Nephron (organoid): ENCODE data around the gene KRT74.
A peak's percentile ranks its signal among the peaks of the same experiment; 100 is the strongest.

Experiments used
- H3K27ac Mint-ChIP-seq, 3 experiments: 2 replicates each; pipeline ENCODE4 v1.8.0; 2020; ENCODE audit warnings: mixed read lengths in 3 of 3, mild to moderate bottlenecking in 2 of 3, moderate library complexity in 1 of 3
- H3K27me3 Mint-ChIP-seq: 2 replicates; pipeline ENCODE4 v1.8.0; 2021; ENCODE audit warnings: low read depth, mild to moderate bottlenecking, moderate library complexity, mixed read lengths
- H3K36me3 Mint-ChIP-seq: 2 replicates; pipeline ENCODE4 v1.8.0; 2020; ENCODE audit warnings: low read depth, mixed read lengths
- H3K4me1 Mint-ChIP-seq: 2 replicates; pipeline ENCODE4 v1.8.0; 2020; ENCODE audit warnings: mixed read lengths
- H3K4me3 Mint-ChIP-seq, 3 experiments: 2 replicates each; pipeline ENCODE4 v1.8.0; 2020; ENCODE audit warnings: mild to moderate bottlenecking in 3 of 3, mixed read lengths in 3 of 3, moderate library complexity in 2 of 3
- H3K9me3 Mint-ChIP-seq: 2 replicates; pipeline ENCODE4 v1.8.0; 2020; ENCODE audit warnings: mixed read lengths
- CTCF ChIP-seq, 3 experiments: fragments of 200-600 bp; sonication (generic); IDR thresholded peaks; one replicate each; pipeline ENCODE4 v1.5.0; 2021; ENCODE audit warnings: antibody characterized with exemption in 3 of 3; ENCODE audit not compliant: unreplicated experiment in 3 of 3

KRT74 gene

DNA sequence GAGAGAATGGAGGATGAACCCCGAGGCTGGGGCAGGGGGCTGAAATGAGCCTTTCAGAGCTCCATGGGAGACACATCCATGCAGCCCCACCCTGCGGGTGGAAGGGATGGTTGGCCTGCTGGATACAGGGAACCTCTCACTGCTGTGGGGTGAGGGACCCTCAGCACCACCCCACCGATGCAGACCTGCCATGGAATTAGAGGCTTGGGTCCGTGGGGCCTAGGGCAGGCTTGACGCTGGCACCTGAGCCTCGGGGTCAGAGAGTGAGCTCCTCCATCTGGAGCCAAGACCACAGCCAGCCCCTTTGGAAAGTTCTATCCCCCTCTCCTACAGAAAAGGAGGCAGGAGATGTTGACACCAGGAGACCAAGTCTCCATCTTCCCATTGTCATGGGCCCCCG lies 7.4 kb upstream of the KRT74 start:
- no peak overlapping the region for H3K4me3 Mint-ChIP-seq
- no peak overlapping the region for H3K27ac Mint-ChIP-seq

GRCh38 chr12:52580496-52580895 lies 6.9 kb upstream of the KRT74 start:
- Mint-ChIP-seq H3K9me3 (no peaks in the 10 kb centered on the region), H3K36me3 (no peaks in the 10 kb centered on the region), H3K4me1 (peaks cover 5% of the 10 kb centered on the region), H3K27ac (no peak overlapping the region), H3K4me3 (no peak overlapping the region), H3K27me3 (peaks cover 26% of the 10 kb centered on the region)
- no peak for TF ChIP-seq CTCF (IDR thresholded peaks at IDR 0.05; ENCODE audit: unreplicated experiment in 3 of 3)

More for the DNA sequence above, 7.4 kb upstream of the KRT74 start:
- no peaks in the 10 kb centered on the region for H3K36me3 Mint-ChIP-seq
- no peaks in the 10 kb centered on the region for H3K9me3 Mint-ChIP-seq
- H3K27me3 Mint-ChIP-seq: peaks cover 24% of the 10 kb centered on the region
- no peak for TF ChIP-seq CTCF (IDR thresholded peaks at IDR 0.05; ENCODE audit: unreplicated experiment in 3 of 3)
- H3K4me1 Mint-ChIP-seq: peaks cover 5% of the 10 kb centered on the region

DNA sequence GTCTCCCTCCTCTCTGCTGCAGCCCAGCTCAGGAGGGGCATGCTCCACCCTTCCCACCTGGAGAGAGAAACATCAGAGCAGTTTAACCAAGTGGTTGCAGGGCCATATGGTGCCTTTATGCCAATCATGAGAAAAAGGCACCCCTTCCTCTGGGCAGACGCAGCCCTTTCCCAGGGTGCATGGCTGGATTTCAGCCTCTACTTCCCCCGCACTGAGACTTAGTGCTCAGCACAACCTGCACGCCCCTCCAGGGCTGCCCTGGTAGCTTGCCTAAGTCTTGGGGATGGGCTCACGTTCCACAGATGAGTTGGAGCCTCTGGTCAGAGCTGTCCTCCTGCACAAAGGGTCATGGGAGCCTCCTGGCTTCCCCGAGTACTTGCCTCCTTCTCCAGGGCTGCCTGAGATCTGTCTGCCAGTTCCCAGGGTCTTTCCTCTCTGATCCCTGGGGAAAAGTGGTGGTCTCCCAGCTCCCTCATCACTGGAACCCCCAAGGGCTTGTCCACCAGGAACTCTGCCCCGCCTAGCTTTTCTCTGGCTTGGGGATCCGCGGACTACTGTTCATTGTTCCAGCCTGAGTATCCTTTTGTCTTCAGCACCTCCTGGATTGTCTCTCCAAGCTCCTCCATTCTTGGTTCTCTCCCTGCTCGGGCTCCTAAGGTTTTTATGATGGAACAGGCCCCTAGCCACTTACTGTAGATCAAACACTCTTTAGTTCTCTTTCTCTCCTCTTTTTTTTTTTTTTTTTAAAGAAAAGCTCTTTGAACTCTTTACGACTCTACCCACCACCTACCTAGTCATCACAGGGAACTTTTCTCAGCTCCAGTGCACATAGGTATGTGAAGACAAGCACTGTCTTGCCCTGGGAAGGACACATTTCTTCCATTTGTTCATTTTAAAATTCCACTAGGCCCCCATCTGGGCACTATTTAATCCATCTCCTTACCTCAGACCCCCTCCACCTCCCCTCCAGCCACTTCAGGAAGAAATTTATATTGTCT lies 6.1 kb upstream of the KRT74 start:
- Mint-ChIP-seq H3K27me3 (peaks cover 32% of the 10 kb centered on the region), H3K36me3 (no peaks in the 10 kb centered on the region), H3K4me3 (no peak overlapping the region)

GRCh38 chr12:52578469-52578868 lies 4.8 kb upstream of the KRT74 start:
- no peak for TF ChIP-seq CTCF (IDR thresholded peaks at IDR 0.05; ENCODE audit: unreplicated experiment in 3 of 3)
- no peaks in the 10 kb centered on the region for H3K36me3 Mint-ChIP-seq
- H3K4me3 Mint-ChIP-seq: no peak overlapping the region
- H3K27ac Mint-ChIP-seq: no peak overlapping the region
- H3K4me1 Mint-ChIP-seq: peaks cover 5% of the 10 kb centered on the region
- peaks cover 32% of the 10 kb centered on the region for H3K27me3 Mint-ChIP-seq
- no peaks in the 10 kb centered on the region for H3K9me3 Mint-ChIP-seq

More for the DNA sequence above, 6.1 kb upstream of the KRT74 start:
- Mint-ChIP-seq H3K27ac (peak overlapping the region in 2 of 3 experiments; percentile 10 to 57), H3K9me3 (no peaks in the 10 kb centered on the region), H3K4me1 (peaks cover 5% of the 10 kb centered on the region)
- TF ChIP-seq CTCF (IDR thresholded peaks at IDR 0.05; ENCODE audit: unreplicated experiment in 3 of 3): no peak

DNA sequence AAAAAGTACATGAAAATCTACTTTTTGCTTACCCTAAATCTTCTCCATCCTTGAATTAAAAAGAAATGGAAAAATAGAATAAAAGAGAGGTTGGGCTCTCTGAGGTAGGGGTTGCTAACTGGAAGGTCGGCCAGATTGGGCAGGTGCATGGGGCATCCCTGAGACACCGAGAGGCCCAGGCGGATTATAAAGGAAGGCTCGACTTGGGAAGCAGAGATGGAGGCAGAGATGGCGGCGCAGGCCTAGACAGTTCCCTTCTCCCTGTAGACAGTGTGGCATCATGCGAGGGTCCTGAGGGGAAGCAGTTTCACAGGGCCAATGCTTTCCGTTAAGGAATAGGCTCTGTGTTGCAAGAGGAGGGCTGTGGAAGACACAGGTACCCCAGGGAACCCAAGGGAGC lies 3.7 kb upstream of the KRT74 start:
- Mint-ChIP-seq H3K27ac (no peak overlapping the region), H3K27me3 (peaks cover 35% of the 10 kb centered on the region), H3K9me3 (no peaks in the 10 kb centered on the region), H3K36me3 (no peaks in the 10 kb centered on the region), H3K4me1 (peaks cover 5% of the 10 kb centered on the region), H3K4me3 (no peak overlapping the region)
- no peak for TF ChIP-seq CTCF (IDR thresholded peaks at IDR 0.05; ENCODE audit: unreplicated experiment in 3 of 3)
